Ectodermal cell (in vitro differentiated cells): ENCODE results near the gene INTS3.
"Not testable (repeated sequence)": the region's sequence is repeated elsewhere in the genome, so short reads cannot be mapped to it uniquely, and the experiment has no call there.

Source experiments
- H3K27ac ChIP-seq: 2 replicates; pipeline ENCODE4 v1.7.0; 2013; ENCODE audit warnings: mild to moderate bottlenecking, low read depth, low read length; ENCODE audit not compliant: insufficient read depth, poor library complexity, severe bottlenecking
- H3K27me3 ChIP-seq: 2 replicates; pipeline ENCODE4 v1.7.0; 2013; ENCODE audit warnings: mild to moderate bottlenecking, low read length; ENCODE audit not compliant: insufficient read depth, control insufficient read depth, poor library complexity, severe bottlenecking
- H3K36me3 ChIP-seq: one replicate; pipeline ENCODE4 v1.7.0; 2013; ENCODE audit warnings: low read length; ENCODE audit not compliant: control insufficient read depth, insufficient read depth
- H3K4me1 ChIP-seq: one replicate; pipeline ENCODE4 v1.7.0; 2013; ENCODE audit warnings: low read length; ENCODE audit not compliant: control insufficient read depth, insufficient read depth
- H3K4me3 ChIP-seq: 2 replicates; pipeline ENCODE4 v1.7.0; 2013; ENCODE audit warnings: low read depth, low read length, control low read depth; ENCODE audit not compliant: insufficient read depth
- H3K9me3 ChIP-seq: 2 replicates; pipeline ENCODE4 v1.7.0; 2013; ENCODE audit warnings: mild to moderate bottlenecking, low read length, moderate library complexity; ENCODE audit not compliant: control insufficient read depth
- WGBS, 2 experiments: methylation state at CpG; one replicate each; pipeline ENCODE4 v1.1.7; 2013; ENCODE audit warnings: missing lambda C conversion rate in 2 of 2; 5-methylcytosine and 5-hydroxymethylcytosine counted together

INTS3 gene

GRCh38 chr1:153705484-153705883, 22.4 kb upstream of the INTS3 start:
- Histone ChIP-seq H3K4me1 (no peaks in the 10 kb centered on the region), H3K27ac (no peak overlapping the region), H3K36me3 (no peaks in the 10 kb centered on the region), H3K27me3 (no peaks in the 10 kb centered on the region), H3K9me3 (no peaks in the 10 kb centered on the region), H3K4me3 (no peak overlapping the region)
- 92 to 93% methylated on average over 9 of the region's 9 CpGs for WGBS, 2 experiments

GRCh38 chr1:153711026-153711425, 16.8 kb upstream of the INTS3 start:
- no peak overlapping the region for H3K27ac ChIP-seq
- WGBS, 2 experiments = 88 to 91% methylated on average over 7 of the region's 7 CpGs
- no peaks in the 10 kb centered on the region for H3K27me3 ChIP-seq
- no peaks in the 10 kb centered on the region for H3K36me3 ChIP-seq
- H3K9me3 ChIP-seq = no peaks in the 10 kb centered on the region
- no peak overlapping the region for H3K4me3 ChIP-seq
- no peaks in the 10 kb centered on the region for H3K4me1 ChIP-seq

GRCh38 chr1:153716211-153716610, 11.6 kb upstream of the INTS3 start:
- not testable (repeated sequence) for H3K27me3 ChIP-seq

GRCh38 chr1:153717330-153717729, 10.5 kb upstream of the INTS3 start:
- no peaks in the 10 kb centered on the region for H3K27me3 ChIP-seq
- no peak overlapping the region for H3K27ac ChIP-seq
- H3K36me3 ChIP-seq = no peaks in the 10 kb centered on the region
- no peaks in the 10 kb centered on the region for H3K4me1 ChIP-seq
- no peaks in the 10 kb centered on the region for H3K9me3 ChIP-seq
- H3K4me3 ChIP-seq = no peak overlapping the region
- 93 to 95% methylated on average over 3 of the region's 3 CpGs for WGBS, 2 experiments

More at GRCh38 chr1:153716211-153716610, 11.6 kb upstream of the INTS3 start:
- 74 to 88% methylated on average over 3 to 4 of the region's 5 CpGs for WGBS, 2 experiments
- H3K27ac ChIP-seq, H3K36me3 ChIP-seq, H3K9me3 ChIP-seq, H3K4me1 ChIP-seq, H3K4me3 ChIP-seq: not testable (repeated sequence)

GRCh38 chr1:153723687-153724086, 4.2 kb upstream of the INTS3 start:
- Histone ChIP-seq H3K4me3 (no peak overlapping the region), H3K36me3 (no peaks in the 10 kb centered on the region), H3K27me3 (no peaks in the 10 kb centered on the region), H3K9me3 (no peaks in the 10 kb centered on the region), H3K27ac (no peak overlapping the region), H3K4me1 (no peaks in the 10 kb centered on the region)
- WGBS, 2 experiments = 90 to 92% methylated on average over 3 of the region's 3 CpGs

- WGBS, 2 experiments = 91 to 93% methylated on average over 4 of the region's 4 CpGs
- H3K4me3 ChIP-seq, H3K27ac ChIP-seq: not testable (repeated sequence)
Observed at GRCh38 chr1:153724634-153725033, 3.2 kb upstream of the INTS3 start.

GRCh38 chr1:153728305-153729066, 636 bp downstream of the INTS3 start:
- H3K9me3 ChIP-seq = no peaks in the 10 kb centered on the region
- peak overlapping the region; percentile 4 for H3K27ac ChIP-seq
- 0 to 1% methylated on average over 15 to 18 of the region's 19 CpGs for WGBS, 2 experiments
- peaks cover 9% of the 10 kb centered on the region for H3K4me1 ChIP-seq
- H3K36me3 ChIP-seq = no peaks in the 10 kb centered on the region
- H3K27me3 ChIP-seq = no peaks in the 10 kb centered on the region
- peak overlapping the region; percentile 73 for H3K4me3 ChIP-seq

More at GRCh38 chr1:153724634-153725033, 3.2 kb upstream of the INTS3 start:
- not testable (repeated sequence) for H3K36me3 ChIP-seq, H3K27me3 ChIP-seq, H3K9me3 ChIP-seq, H3K4me1 ChIP-seq

- Histone ChIP-seq H3K9me3 (no peaks in the 10 kb centered on the region), H3K27ac (no peak overlapping the region), H3K36me3 (no peaks in the 10 kb centered on the region), H3K4me3 (no peak overlapping the region), H3K27me3 (no peaks in the 10 kb centered on the region), H3K4me1 (peaks cover 9% of the 10 kb centered on the region)
- WGBS, 2 experiments = 69 to 80% methylated on average over 5 of the region's 5 CpGs
Observed at GRCh38 chr1:153730468-153730988, 2.7 kb downstream of the INTS3 start.

GRCh38 chr1:153733970-153734369, 6.1 kb downstream of the INTS3 start:
- no peaks in the 10 kb centered on the region for H3K36me3 ChIP-seq
- H3K27ac ChIP-seq = no peak overlapping the region
- 79 to 90% methylated on average over 1 of the region's 1 CpG for WGBS, 2 experiments

GRCh38 chr1:153734396-153735089, 6.7 kb downstream of the INTS3 start:
- Histone ChIP-seq H3K9me3 (no peaks in the 10 kb centered on the region), H3K4me1 (peaks cover 3% of the 10 kb centered on the region), H3K27me3 (no peaks in the 10 kb centered on the region), H3K36me3 (no peaks in the 10 kb centered on the region), H3K27ac (no peak overlapping the region), H3K4me3 (no peak overlapping the region)
- WGBS, 2 experiments = 76 to 80% methylated on average over 3 of the region's 3 CpGs

More at GRCh38 chr1:153733970-153734369, 6.1 kb downstream of the INTS3 start:
- H3K4me1 ChIP-seq = peaks cover 9% of the 10 kb centered on the region
- no peaks in the 10 kb centered on the region for H3K27me3 ChIP-seq
- no peak overlapping the region for H3K4me3 ChIP-seq
- no peaks in the 10 kb centered on the region for H3K9me3 ChIP-seq
